GM12891 (cell line): ENCODE measurements around the gene AHCYL2.

Source experiments
- POLR2A ChIP-seq: IDR thresholded peaks from 2 replicates; pipeline ENCODE4 v1.6.1; 2011; ENCODE audit warnings: low read depth, low read length, control low read depth
- POLR2AphosphoS5 ChIP-seq: IDR thresholded peaks from 2 replicates; pipeline ENCODE4 v1.6.1; 2011; ENCODE audit warnings: low read depth, low read length, control low read depth
- SPI1 ChIP-seq: IDR thresholded peaks from 2 replicates; pipeline ENCODE4 v1.6.1; 2011; ENCODE audit warnings: low read depth, low read length, control low read depth
- TAF1 ChIP-seq: IDR thresholded peaks from 2 replicates; pipeline ENCODE4 v1.6.1; 2011; ENCODE audit warnings: low read depth, low read length, control low read depth

DNA sequence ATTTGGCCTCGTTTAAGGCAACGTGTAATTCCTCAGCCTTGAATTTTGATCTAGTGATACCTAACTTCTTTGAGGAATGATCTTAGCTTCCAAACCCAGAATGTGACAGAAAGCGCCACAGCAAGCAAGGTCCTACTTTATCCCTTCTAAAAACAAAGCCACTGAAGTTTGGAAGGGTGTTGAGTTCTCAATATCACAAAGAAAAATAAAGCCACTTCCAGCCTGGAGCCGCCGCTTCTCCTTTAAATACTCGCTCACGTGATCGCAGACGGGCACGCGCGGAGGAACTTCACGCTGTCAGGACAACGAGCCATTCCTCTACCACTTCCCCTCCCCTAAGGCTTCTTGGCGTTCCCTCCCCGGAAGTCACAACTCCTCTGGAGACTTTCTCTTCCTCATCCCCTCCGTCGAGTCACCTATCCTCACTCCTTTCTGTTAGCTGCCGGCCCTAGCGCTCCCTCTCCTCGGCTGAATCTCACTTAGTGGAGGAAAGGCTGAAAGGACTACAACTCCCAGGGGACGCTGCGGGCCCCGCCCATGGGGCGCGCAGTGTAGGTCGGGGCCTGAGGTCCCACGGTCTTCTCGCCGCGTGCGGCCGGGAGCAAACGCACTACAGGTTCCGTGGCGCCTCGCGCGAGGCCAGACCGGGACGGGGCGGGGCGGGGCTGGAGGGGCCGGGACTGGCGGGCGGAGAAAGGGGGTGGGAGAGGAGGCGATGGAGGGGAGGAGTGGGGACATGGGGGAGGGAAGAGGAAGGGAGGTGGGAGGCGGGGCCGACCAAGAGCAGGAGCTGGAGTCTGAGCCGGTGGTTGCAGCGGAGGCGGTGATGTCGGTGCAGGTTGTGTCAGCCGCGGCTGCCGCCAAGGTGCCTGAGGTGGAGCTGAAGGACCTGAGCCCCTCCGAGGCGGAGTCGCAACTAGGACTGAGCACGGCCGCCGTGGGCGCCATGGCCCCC, at the start of gene AHCYL2:
- TF ChIP-seq POLR2A (peak; percentile 31; the same call in 1 of the 2 replicates), POLR2AphosphoS5 (0 out of 2 replicates have a peak, but pooled peaks have one; percentile 35), TAF1 (no peak), SPI1 (peak; percentile 88)
